RWPE2 (cell line): ENCODE data around the gene MINDY4.

Experiments
- ATAC-seq: fragments of 200-7000 bp; cut with Tn5 transposase; 3 replicates; pipeline ENCODE4 v1.9.1; 2021; ENCODE audit warnings: low read depth
- DNase-seq: peaks from one replicate; pipeline ENCODE4 v3.0.0-alpha.2; 2020; ENCODE audit warnings: low spot score
- H3K27ac ChIP-seq: fragments of 450-650 bp; 2 replicates; pipeline ENCODE4 v1.5.1; 2017; ENCODE audit warnings: mild to moderate bottlenecking; ENCODE audit not compliant: poor library complexity, severe bottlenecking
- H3K27me3 ChIP-seq: fragments of 250-450 bp; sonication (Bioruptor Pico); 2 replicates; pipeline ENCODE4 v1.5.1; 2021; ENCODE audit warnings: mild to moderate bottlenecking, moderate library complexity; ENCODE audit not compliant: insufficient read depth, poor library complexity, severe bottlenecking
- H3K36me3 ChIP-seq: fragments of 250-450 bp; sonication (Bioruptor Pico); 2 replicates; pipeline ENCODE4 v1.5.1; 2020; ENCODE audit warnings: low read depth, mild to moderate bottlenecking, moderate library complexity
- H3K4me1 ChIP-seq: fragments of 250-450 bp; sonication (Bioruptor Pico); 2 replicates; pipeline ENCODE4 v1.5.1; 2021; ENCODE audit warnings: mild to moderate bottlenecking, moderate library complexity; ENCODE audit not compliant: insufficient read depth, poor library complexity, severe bottlenecking
- H3K4me3 ChIP-seq: fragments of 250-450 bp; sonication (Bioruptor Pico); 2 replicates; pipeline ENCODE4 v1.5.1; 2021; ENCODE audit warnings: mild to moderate bottlenecking, moderate library complexity; ENCODE audit not compliant: severe bottlenecking
- H3K9me3 ChIP-seq: fragments of 250-450 bp; sonication (Bioruptor Pico); 2 replicates; pipeline ENCODE4 v1.5.1; 2021; ENCODE audit warnings: mild to moderate bottlenecking, moderate library complexity; ENCODE audit not compliant: severe bottlenecking
- CTCF ChIP-seq: fragments of 450-650 bp; IDR thresholded peaks from one replicate; pipeline ENCODE4 v1.5.1; 2017; ENCODE audit warnings: mild to moderate bottlenecking, moderate library complexity; ENCODE audit not compliant: poor library complexity, severe bottlenecking

MINDY4 gene

DNA sequence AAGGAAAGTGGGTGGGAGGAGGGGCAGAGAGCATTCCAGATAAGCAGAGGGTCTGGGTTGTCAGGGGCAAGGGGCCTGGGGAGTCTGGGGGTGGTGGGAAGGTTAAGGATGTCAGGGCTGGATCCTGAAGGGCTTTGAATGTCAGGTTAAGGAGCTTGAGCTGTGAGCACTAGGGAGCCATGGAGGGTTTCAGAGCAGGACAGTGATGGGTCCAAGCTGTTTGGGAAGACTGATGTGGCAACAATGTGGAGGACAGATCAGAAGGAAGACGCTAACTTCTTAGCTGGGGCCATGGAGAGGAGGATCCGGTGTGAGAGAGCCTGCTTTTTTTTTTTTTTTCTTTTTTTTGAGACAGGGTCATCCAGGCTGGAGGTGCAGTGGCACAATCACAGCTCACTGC is 126.6 kb downstream of the MINDY4 start:
- H3K36me3 ChIP-seq: no peaks in the 10 kb centered on the region
- TF ChIP-seq CTCF: no peak
- no peak for DNase-seq
- no peaks in the 10 kb centered on the region for H3K4me1 ChIP-seq
- no peak overlapping the region for H3K27ac ChIP-seq
- ATAC-seq: no peak
- H3K4me3 ChIP-seq: no peak overlapping the region
- H3K27me3 ChIP-seq: no peaks in the 10 kb centered on the region
- no peaks in the 10 kb centered on the region for H3K9me3 ChIP-seq

DNA sequence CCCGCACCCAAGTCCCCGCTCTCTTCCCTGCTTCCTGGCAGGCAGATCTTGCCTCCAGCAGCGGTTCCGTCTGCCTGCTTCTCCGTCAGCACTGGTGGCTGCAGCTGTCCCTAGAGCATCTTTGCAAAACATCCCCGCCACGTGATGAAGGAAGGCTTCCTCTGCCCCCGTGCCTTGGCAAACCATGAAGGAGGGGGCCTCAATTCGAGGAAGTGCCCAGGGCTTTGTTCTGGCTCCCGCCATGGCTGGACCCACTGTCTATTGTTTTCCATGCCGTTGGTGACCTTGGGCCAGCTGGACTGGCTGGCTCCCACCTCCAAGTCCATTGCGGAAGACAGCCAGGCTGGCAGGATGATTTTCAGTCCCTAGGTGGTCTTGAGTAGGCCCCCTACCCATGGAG is 127.2 kb downstream of the MINDY4 start:
- TF ChIP-seq CTCF: no peak
- DNase-seq (no peak), ATAC-seq (no peak)
- Histone ChIP-seq H3K4me3 (no peak overlapping the region), H3K9me3 (no peaks in the 10 kb centered on the region), H3K36me3 (no peaks in the 10 kb centered on the region), H3K4me1 (no peaks in the 10 kb centered on the region), H3K27me3 (no peaks in the 10 kb centered on the region), H3K27ac (no peak overlapping the region)

GRCh38 chr7:30899066-30899465 is 127.8 kb downstream of the MINDY4 start:
- Histone ChIP-seq H3K36me3 (no peaks in the 10 kb centered on the region), H3K27me3 (no peaks in the 10 kb centered on the region), H3K9me3 (no peaks in the 10 kb centered on the region), H3K4me1 (no peaks in the 10 kb centered on the region), H3K27ac (no peak overlapping the region), H3K4me3 (no peak overlapping the region)
- ATAC-seq: no peak
- no peak for DNase-seq
- no peak for TF ChIP-seq CTCF

DNA sequence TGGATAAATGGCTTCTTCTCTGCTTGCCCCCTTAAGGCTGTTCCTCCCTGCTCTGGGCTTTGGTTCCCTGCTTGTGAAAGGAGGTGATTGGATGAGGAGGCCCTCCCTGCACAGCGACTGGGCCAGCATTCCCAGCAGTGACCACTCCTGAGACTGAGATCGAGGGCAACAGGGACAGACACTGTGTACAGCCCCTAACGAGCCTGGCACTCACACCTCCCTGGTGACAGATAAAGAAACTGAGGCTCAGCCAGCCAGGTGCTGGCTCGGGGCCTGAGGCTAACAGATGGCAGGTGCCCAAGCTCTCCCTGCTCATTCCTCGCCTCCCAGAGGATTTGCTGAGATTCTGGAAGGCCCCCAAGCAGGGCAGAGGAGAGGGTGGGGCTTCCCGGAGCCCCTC is 128.4 kb downstream of the MINDY4 start:
- TF ChIP-seq CTCF: no peak
- Histone ChIP-seq H3K36me3 (no peaks in the 10 kb centered on the region), H3K27me3 (no peaks in the 10 kb centered on the region), H3K4me1 (no peaks in the 10 kb centered on the region), H3K9me3 (no peaks in the 10 kb centered on the region), H3K27ac (no peak overlapping the region), H3K4me3 (no peak overlapping the region)
- ATAC-seq (no peak), DNase-seq (no peak)

GRCh38 chr7:30900053-30900452 is 128.8 kb downstream of the MINDY4 start:
- no peaks in the 10 kb centered on the region for H3K4me1 ChIP-seq
- DNase-seq (no peak), ATAC-seq (no peak)

More at GRCh38 chr7:30900053-30900452, 128.8 kb downstream of the MINDY4 start:
- Histone ChIP-seq H3K27me3 (no peaks in the 10 kb centered on the region), H3K4me3 (no peak overlapping the region), H3K27ac (no peak overlapping the region), H3K36me3 (no peaks in the 10 kb centered on the region), H3K9me3 (no peaks in the 10 kb centered on the region)
- no peak for TF ChIP-seq CTCF
